GM19240 (cell line): ENCODE measurements around the gene ERGIC2.
A peak's percentile ranks its signal among the peaks of the same experiment; 100 is the strongest.
"Not testable (repeated sequence)": the region's sequence is repeated elsewhere in the genome, so short reads cannot be mapped to it uniquely, and the experiment has no call there.

Experiments
- DNase-seq: peaks from one replicate; pipeline ENCODE4 v3.0.0; 2011; ENCODE audit warnings: low spot score; ENCODE audit not compliant: insufficient read length

ERGIC2 gene, protein sequence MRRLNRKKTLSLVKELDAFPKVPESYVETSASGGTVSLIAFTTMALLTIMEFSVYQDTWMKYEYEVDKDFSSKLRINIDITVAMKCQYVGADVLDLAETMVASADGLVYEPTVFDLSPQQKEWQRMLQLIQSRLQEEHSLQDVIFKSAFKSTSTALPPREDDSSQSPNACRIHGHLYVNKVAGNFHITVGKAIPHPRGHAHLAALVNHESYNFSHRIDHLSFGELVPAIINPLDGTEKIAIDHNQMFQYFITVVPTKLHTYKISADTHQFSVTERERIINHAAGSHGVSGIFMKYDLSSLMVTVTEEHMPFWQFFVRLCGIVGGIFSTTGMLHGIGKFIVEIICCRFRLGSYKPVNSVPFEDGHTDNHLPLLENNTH

GRCh38 chr12:29380536-29381523 lies at the start of gene ERGIC2:
Gene ERGIC2 (minus strand): TSS chr12:29381172. CDS start chr12:29371633, 9,539 bp downstream.
- peak; percentile 81 for DNase-seq

GRCh38 chr12:29430716-29431044 lies 49.7 kb upstream of the ERGIC2 start:
- DNase-seq, result no peak

GRCh38 chr12:29429999-29430715 lies 49.2 kb upstream of the ERGIC2 start:
- DNase-seq, result no peak

DNA sequence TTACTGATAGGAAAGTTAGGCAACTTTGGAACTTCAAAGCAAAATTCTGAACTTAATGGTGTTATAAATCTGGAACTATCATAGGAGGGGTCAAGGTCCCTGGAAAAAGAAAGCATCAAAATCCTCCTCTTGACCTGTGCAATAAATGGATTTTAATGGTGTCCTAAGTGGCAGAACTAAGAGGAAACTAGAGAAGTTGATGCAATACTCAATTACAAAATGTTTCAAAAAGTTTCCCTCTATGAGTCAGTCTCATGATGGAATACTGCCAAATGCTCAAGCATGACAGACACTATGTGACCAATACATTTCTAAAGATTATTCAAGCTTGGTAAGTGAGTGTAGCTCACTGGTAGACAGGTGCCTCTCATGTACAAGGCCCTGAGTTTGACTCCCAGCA lies 47.7 kb upstream of the ERGIC2 start:
- no peak for DNase-seq

- peak; percentile 33 for DNase-seq
These were observed 47.0 kb upstream of the ERGIC2 start for GRCh38 chr12:29427964-29428363.

GRCh38 chr12:29426498-29426897 lies 45.5 kb upstream of the ERGIC2 start:
- no peak for DNase-seq

DNA sequence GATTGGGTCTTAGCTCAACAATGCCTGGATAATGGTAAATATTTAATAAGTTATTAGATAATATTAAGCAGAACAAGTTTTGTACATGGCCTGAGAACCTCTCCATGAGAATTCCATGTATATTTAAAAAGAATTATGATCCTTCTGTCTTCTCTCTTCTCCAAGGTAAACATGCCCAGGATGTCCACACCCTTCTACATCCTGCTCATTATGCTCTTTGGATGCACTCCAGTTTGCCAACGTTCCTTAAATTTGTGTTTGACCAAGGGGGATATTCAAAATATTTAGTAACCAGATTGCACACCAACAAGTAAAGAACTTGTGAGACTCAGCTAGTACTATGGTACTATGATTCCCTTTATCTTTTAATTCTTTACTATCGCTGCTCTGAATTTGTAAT lies 44.8 kb upstream of the ERGIC2 start:
- DNase-seq, result no peak

DNA sequence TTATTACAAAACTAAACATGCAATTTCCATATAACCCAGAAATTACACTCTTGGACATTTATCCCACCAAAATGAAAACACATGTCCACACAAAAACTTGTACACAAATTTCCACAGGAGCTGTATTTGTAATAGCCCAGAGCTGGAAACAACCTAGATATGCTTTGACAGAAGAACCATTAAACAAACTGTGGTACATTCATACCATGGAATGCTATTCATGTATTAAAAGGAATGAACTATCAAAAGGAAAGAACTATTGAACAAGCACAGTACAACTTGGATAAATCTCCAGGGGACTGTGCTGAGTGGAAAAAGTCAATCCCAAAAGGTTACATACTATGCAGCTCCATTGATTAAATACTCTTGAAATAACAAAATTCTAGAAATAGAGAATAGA lies 35.8 kb upstream of the ERGIC2 start:
- DNase-seq, result no peak

- no peak for DNase-seq
These were observed 34.1 kb upstream of the ERGIC2 start for GRCh38 chr12:29415111-29415510.

- no peak for DNase-seq
These were observed 33.4 kb upstream of the ERGIC2 start for GRCh38 chr12:29414368-29414767.

DNA sequence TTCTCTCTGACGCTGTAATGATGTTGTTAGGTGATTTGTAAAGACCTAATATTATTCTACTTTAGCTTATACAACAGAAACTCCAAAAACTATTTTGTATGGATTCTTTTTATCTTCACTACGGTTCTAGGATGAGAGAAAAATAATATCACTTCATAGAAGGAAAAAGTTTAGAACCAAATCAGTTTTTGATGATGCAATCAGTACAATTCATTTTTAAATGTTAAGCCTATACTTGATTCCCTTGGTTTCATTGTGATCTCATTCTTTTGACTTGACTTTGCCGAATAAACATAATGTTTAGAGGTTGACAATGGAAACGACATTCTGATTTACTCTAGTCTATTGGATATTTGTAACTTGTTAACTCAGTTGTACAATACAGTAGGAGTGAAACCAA lies 24.6 kb upstream of the ERGIC2 start:
- DNase-seq, result no peak

DNA sequence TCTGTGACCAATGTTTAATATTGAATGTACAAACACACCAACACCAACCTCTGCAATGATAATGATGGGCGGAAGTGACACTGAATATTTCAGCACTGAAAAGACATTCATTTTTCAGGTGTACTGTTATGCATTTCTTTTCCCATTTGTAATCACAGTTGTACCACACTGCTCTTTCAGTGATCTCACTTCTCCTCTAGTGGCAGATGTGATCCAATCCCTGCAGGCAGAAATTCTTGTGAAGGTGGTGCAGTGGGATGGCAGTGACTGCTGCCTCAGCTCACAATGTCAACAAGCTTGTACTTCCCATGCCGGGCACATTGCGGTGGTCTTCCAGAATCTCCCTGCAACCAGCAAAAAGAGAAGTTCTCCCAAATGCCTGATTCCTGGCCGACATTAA lies 23.0 kb upstream of the ERGIC2 start:
- no peak for DNase-seq

DNA sequence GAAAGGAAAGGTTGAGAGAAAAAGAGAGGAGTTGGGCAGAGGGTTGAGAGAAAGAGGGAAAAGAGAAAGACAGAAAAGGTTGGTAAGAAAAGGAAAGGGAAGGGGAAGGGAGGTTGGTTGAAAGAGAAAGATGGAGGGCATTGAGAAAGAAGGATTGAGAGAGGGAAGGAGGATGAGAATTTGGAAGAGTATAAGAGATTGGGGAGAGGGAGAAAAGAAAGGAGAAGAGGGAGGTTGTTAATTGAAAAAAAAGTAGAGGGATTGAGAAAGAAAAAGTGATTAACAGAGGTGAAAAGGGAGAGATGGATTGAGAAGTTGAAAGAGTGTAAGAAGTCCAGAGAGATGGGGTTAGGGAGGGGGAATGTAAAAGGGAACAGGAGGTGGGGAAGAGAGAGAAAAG lies 21.5 kb upstream of the ERGIC2 start:
- DNase-seq, result no peak

DNA sequence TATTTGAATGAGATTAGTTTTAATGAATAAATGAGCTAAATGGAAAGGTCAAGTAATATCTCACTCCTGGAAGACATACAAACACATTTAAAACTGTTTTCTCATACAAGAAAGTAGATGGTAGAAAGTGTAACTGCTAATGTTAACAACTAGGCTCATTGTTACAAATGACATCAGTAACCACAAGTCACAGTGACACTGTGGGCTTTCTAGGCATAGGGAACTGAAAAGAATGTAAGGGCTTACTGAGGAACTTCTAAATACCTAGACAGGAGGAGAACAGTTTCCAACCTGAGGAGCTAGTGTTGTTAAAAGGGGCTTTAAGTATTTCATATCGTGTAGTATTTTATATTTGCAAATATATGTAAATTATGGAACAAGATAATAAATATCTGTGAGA lies 17.5 kb upstream of the ERGIC2 start:
- DNase-seq, result no peak

- DNase-seq, result no peak
These were observed 15.8 kb upstream of the ERGIC2 start for GRCh38 chr12:29396774-29397173.

DNA sequence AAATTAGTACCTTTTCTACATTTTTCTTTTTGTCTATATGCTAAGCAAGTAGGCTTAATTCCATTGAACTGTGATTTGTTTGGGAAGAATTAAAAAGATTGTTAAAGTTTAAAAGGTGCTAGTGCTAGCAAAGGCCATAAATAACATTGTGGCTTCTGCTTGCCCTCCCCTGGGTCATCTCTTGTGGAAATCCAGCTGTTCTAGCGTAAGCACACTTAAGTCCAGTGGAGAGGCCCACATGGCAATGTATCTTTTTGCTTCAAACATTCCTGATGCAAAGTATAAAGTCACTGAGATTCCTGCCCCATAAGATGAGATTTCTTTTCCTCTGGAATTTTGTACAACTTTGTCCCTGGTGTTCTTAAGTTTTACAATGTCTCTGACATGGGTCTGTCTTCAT lies 14.4 kb upstream of the ERGIC2 start:
- DNase-seq, result no peak

- DNase-seq, result not testable (repeated sequence)
These were observed 9.4 kb upstream of the ERGIC2 start for GRCh38 chr12:29390419-29390818.

DNA sequence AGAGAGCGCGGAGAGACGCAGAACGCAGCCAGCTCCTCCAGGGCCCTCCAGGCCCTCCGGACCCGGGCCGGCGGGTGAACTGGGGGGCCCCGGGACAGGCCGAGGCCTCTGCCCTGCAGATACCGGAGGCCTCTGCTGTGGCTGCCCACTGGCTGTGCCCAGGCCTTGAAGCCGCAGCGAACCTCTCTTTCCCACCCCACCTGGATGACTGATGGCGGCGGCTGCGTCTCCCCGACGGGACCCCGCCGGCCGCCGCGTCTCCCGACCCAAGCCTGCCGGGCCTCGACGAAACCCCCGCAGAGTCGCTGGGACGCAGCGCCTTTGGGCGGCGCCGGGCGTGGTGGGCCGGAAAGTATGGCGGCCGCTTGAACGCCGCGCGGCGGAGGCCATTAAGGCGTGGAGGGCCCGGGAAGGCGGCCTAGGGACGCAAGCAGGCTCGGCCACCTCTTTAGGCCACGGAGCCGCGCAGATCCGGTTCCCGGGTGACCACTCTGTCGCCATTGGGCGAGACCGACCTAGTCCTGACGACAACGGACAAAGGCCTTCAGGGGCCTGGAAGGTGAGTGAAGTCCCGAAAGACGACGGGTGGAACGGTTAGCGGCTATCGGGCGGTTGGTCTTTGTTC lies 8.4 kb upstream of the ERGIC2 start:
- no peak for DNase-seq

DNA sequence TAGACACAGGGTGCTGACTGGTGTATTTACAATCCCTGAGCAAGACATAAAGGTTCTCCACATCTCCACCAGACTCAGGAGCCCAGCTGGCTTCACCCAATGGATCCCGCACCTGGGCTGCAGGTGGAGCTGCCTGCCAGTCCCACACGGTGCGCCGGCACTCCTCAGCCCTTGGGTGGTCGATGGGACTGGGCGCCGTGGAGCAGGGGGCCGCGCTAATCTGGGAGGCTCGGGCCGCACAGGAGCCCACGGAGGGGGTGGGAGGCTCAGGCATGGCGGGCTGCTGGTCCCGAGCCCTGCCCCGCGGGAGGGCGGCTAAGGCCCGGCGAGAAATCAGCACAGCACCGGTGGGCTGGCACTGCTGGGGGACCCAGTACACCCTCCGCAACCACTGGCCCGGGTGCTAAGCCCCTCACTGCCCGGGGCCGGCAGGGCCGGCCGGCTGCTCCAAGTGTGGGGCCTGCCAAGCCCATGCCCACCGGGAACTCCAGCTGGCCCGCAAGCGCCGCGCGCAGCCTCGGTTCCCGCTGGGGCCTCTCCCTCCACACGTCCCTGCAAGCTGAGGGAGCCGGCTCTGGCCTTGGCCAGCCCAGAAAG lies 5.2 kb upstream of the ERGIC2 start:
- not testable (repeated sequence) for DNase-seq

DNA sequence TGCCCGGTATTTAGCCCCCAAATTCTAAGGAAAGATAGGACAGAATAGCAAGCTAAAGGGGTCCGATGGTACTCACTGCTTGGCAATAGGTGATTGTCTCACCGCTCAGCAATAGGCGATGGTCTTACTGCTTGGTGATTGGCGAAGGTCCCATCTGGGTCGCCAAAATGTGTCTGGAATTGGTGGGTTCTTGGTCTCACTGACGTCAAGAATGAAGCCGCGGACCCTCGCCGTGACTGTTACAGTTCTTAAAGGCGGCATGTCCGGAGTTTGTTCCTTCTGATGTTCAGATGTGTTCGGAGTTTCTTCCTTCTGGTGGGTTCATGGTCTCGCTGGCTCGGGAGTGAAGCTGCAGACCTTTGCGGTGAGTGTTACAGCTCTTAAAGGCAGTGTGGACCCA lies 4.2 kb upstream of the ERGIC2 start:
- DNase-seq, result not testable (repeated sequence)

- no peak for DNase-seq
These were observed 1.3 kb upstream of the ERGIC2 start for GRCh38 chr12:29382251-29382650.
